K562 (cell line): ENCODE results near the gene GIGYF1. TPM values are rescaled to one million over a fixed set of nuclear protein-coding genes. Genes with fewer than 3 reads are reported as not detected.

Experiments
- BCOR ChIP-seq: fragments of 450-650 bp; IDR thresholded peaks from 2 replicates; pipeline ENCODE4 v1.6.1; 2016
- CGGBP1 ChIP-seq: fragments of 250-450 bp; sonication (Bioruptor Pico); IDR thresholded peaks from 2 replicates; pipeline ENCODE4 v1.9.0; 2021; ENCODE audit warnings: mild to moderate bottlenecking
- E2F5 ChIP-seq: sonication (generic); formaldehyde crosslinking; IDR thresholded peaks from 2 replicates; pipeline ENCODE4 v1.8.0; 2022; ENCODE audit warnings: mild to moderate bottlenecking, missing genetic modification reagents
- ETV5 ChIP-seq: sonication (generic); formaldehyde crosslinking; IDR thresholded peaks from 2 replicates; pipeline ENCODE4 v1.4.0; 2020; ENCODE audit warnings: low read depth, mild to moderate bottlenecking, missing genetic modification reagents
- FUS ChIP-seq: fragments of 200-400 bp; formaldehyde crosslinking; optimal IDR thresholded peaks from 2 replicates; pipeline ENCODE3; 2017; ENCODE audit warnings: low read depth, low read length
- GATAD2B ChIP-seq: fragments of 450-650 bp; IDR thresholded peaks from 2 replicates; pipeline ENCODE4 v1.6.1; 2017; ENCODE audit warnings: mild to moderate bottlenecking, borderline replicate concordance
- KDM5B ChIP-seq: fragments of 200-600 bp; sonication (generic); IDR thresholded peaks from 2 replicates; pipeline ENCODE4 v1.6.1; 2012; ENCODE audit warnings: low read depth, mild to moderate bottlenecking, moderate library complexity, low read length, control low read depth, inconsistent platforms; ENCODE audit not compliant: insufficient replicate concordance
- LCOR ChIP-seq: sonication (generic); formaldehyde crosslinking; IDR thresholded peaks from 2 replicates; pipeline ENCODE4 v1.8.0; 2022; ENCODE audit warnings: mild to moderate bottlenecking, missing genetic modification reagents
- LEF1 ChIP-seq: fragments of 450-650 bp; IDR thresholded peaks from 2 replicates; pipeline ENCODE4 v1.6.1; 2016; ENCODE audit warnings: mild to moderate bottlenecking
- MLX ChIP-seq, 2 experiments: fragments of 450-650 bp in 1 of 2; sonication (generic) in 1 of 2; formaldehyde crosslinking; conservative IDR thresholded peaks; 2 replicates each; pipeline versions ENCODE4 v1.4.0 to v1.8.1; 2020 to 2022; ENCODE audit warnings: mild to moderate bottlenecking in 1 of 2, missing genetic modification reagents in 1 of 2
- NRF1 ChIP-seq, 2 experiments: fragments of 450-650 bp; IDR thresholded peaks in 1 of 2; conservative IDR thresholded peaks in 1 of 2; 2 replicates each; pipeline ENCODE4 v1.6.1; 2014; ENCODE audit warnings: mild to moderate bottlenecking in 2 of 2
- POLR2AphosphoS2 ChIP-seq: IDR thresholded peaks from 2 replicates; pipeline ENCODE4 v1.6.1; 2012; ENCODE audit warnings: low read length, improper control_type of control experiment
- PREB ChIP-seq: sonication (generic); formaldehyde crosslinking; IDR thresholded peaks from 2 replicates; pipeline ENCODE4 v1.8.1; 2023; ENCODE audit warnings: mild to moderate bottlenecking, missing genetic modification reagents
- SMARCA5 ChIP-seq: fragments of 450-650 bp; IDR thresholded peaks from 2 replicates; pipeline ENCODE4 v1.6.1; 2016
- SP2 ChIP-seq: IDR thresholded peaks from 2 replicates; pipeline ENCODE4 v1.6.1; 2011; ENCODE audit warnings: mild to moderate bottlenecking, low read depth, low read length, moderate library complexity; ENCODE audit not compliant: poor library complexity, severe bottlenecking; ENCODE audit errors: extremely low read depth
- TAF1 ChIP-seq: IDR thresholded peaks from 2 replicates; pipeline ENCODE4 v1.6.1; 2011; ENCODE audit warnings: mild to moderate bottlenecking, low read length, moderate library complexity; ENCODE audit not compliant: insufficient read depth, control insufficient read depth, severe bottlenecking; ENCODE audit errors: extremely low read depth
- TAF15 ChIP-seq: fragments of 200-400 bp; formaldehyde crosslinking; IDR thresholded peaks from 2 replicates; pipeline ENCODE4 v1.6.1; 2017; ENCODE audit warnings: mild to moderate bottlenecking, low read depth, low read length, moderate library complexity
- ZFPM2 ChIP-seq: fragments of 250-450 bp; sonication (Bioruptor Pico); IDR thresholded peaks from 2 replicates; pipeline ENCODE4 v1.5.1; 2022; ENCODE audit warnings: mild to moderate bottlenecking
- ZNF12 ChIP-seq: sonication (generic); formaldehyde crosslinking; IDR thresholded peaks from 2 replicates; pipeline ENCODE4 v1.4.0; 2020; ENCODE audit warnings: mild to moderate bottlenecking, missing genetic modification reagents
- ZNF354B ChIP-seq: fragments of 250-450 bp; sonication (Bioruptor Pico); IDR thresholded peaks from 2 replicates; pipeline ENCODE4 v1.4.0; 2020
- ZNF592 ChIP-seq: fragments of 450-650 bp; IDR thresholded peaks from 2 replicates; pipeline ENCODE4 v1.6.1; 2017; ENCODE audit warnings: antibody characterized with exemption, mild to moderate bottlenecking
- ZZZ3 ChIP-seq: fragments of 450-650 bp; IDR thresholded peaks from 2 replicates; pipeline ENCODE4 v1.6.1; 2016; ENCODE audit warnings: antibody characterized with exemption, mild to moderate bottlenecking, moderate library complexity
- polyA plus RNA-seq, 8 experiments: library from polyadenylated mRNA; depleted of rRNA in 4 of 8; stranded (reverse) in 5 of 8; unstranded in 3 of 8; fragments of >200 nt; fragmentation: Nextera tagmentation in 2 of 8; fragmentation: Illumina TruSeq in 1 of 8; extraction: Ambion mirVana in 2 of 8; extraction: Trizol in 1 of 8; gene quantifications; 2 replicates each; pipeline versions ENCODE4 v1.2.1 to v1.2.3, GENCODE V29; 2011 to 2014; ENCODE audit warnings: inconsistent platforms in 1 of 8, missing spikeins in 1 of 8
- total RNA-seq, 7 experiments: library from RNA; depleted of rRNA in 6 of 7; stranded (reverse); fragments of >200 nt in 6 of 7; fragmentation: Illumina TruSeq in 2 of 7; extraction: Trizol in 2 of 7; gene quantifications; 2 replicates each; pipeline versions ENCODE4 v1.2.1 to v1.2.3, GENCODE V29; 2011 to 2021; ENCODE audit warnings: low replicate concordance in 1 of 7

Gene GIGYF1
- total and polyA plus RNA-seq, 9 of the 15 experiments (the other 6 are each of a cell fraction or from before 2014, with no cell fraction given), result 0.56 to 76.2 (median 16.8) TPM

GRCh38 chr7:100693312-100694097 lies 545 bp downstream of the GIGYF1 start (continued):
- TF ChIP-seq ZNF592, result 0 out of 2 replicates have a peak, but pooled peaks have one; percentile 14
- no peak for TF ChIP-seq TAF15
- no peak for TF ChIP-seq ZFPM2 (CRISPR knock-in tag)
- TF ChIP-seq BCOR, result no peak
- TF ChIP-seq NRF1 (conservative IDR thresholded peaks at IDR 0.05 in 1 of 2, IDR thresholded peaks at IDR 0.05 in 1 of 2), result no peak; a peak in 1 of 4 replicates
- no peak; the same call in 1 of the 2 replicates for TF ChIP-seq ETV5 (CRISPR knock-in tag)
- peak; percentile 51 for TF ChIP-seq FUS
- no peak for TF ChIP-seq POLR2AphosphoS2
- no peak for TF ChIP-seq ZNF354B (CRISPR knock-in tag)
- 0 out of 2 replicates have a peak, but pooled peaks have one; percentile 36 for TF ChIP-seq ZNF12 (CRISPR knock-in tag)
- no peak for TF ChIP-seq E2F5 (CRISPR knock-in tag)
- no peak for TF ChIP-seq LCOR
- peak; percentile 29 for TF ChIP-seq TAF1
- TF ChIP-seq MLX (CRISPR knock-in tag; conservative IDR thresholded peaks at IDR 0.05), result no peak
- TF ChIP-seq LEF1, result no peak
- TF ChIP-seq GATAD2B, result peak; percentile 67; the same call in 1 of the 2 replicates
- TF ChIP-seq CGGBP1, result no peak
- no peak for TF ChIP-seq SMARCA5
- TF ChIP-seq SP2, result no peak
- no peak for TF ChIP-seq ZZZ3
- TF ChIP-seq PREB, result no peak
- no peak for TF ChIP-seq KDM5B
